NCI-H1092 treated with DMSO at 0.1 percent for 48 hours (cell line): ENCODE data around the gene PCDHGA2.
"Not testable (repeated sequence)": the region's sequence is repeated elsewhere in the genome, so short reads cannot be mapped to it uniquely, and the experiment has no call there.

Source experiments
- DNase-seq: peaks from one replicate; lab custom pipeline; 2025; lab: John Stamatoyannopoulos, UW

The PCDHGA2 gene

GRCh38 chr5:141338538-141339306 lies at the start of gene PCDHGA2:
Gene PCDHGA2 (plus strand): TSS chr5:141338760.
- no peak for DNase-seq

GRCh38 chr5:141298376-141298775 lies 40.2 kb upstream of the PCDHGA2 start:
- no peak for DNase-seq

- DNase-seq = no peak
Measured at GRCh38 chr5:141303756-141304155, 34.8 kb upstream of the PCDHGA2 start, which contains the start of gene SLC25A2. Gene SLC25A2 (minus strand): TSS chr5:141304049. CDS start chr5:141303865, 184 bp downstream.

- DNase-seq = no peak
Measured at GRCh38 chr5:141306630-141307029, 31.9 kb upstream of the PCDHGA2 start.

GRCh38 chr5:141313711-141314110 lies 24.8 kb upstream of the PCDHGA2 start:
- DNase-seq = no peak

- not testable (repeated sequence) for DNase-seq
Measured at GRCh38 chr5:141316963-141317362, 21.6 kb upstream of the PCDHGA2 start.

- no peak for DNase-seq
Measured at GRCh38 chr5:141319202-141319601, 19.4 kb upstream of the PCDHGA2 start.

- no peak for DNase-seq
Measured at GRCh38 chr5:141319699-141320098, 18.9 kb upstream of the PCDHGA2 start.

GRCh38 chr5:141320225-141321169 lies 18.1 kb upstream of the PCDHGA2 start, which contains the start of gene TAF7:
Gene TAF7 (minus strand): TSS chr5:141320784. CDS start chr5:141320044, 740 bp downstream.
- peak; percentile 82 for DNase-seq

GRCh38 chr5:141322261-141322660 lies 16.3 kb upstream of the PCDHGA2 start:
- no peak for DNase-seq

- no peak for DNase-seq
Measured at GRCh38 chr5:141326088-141326854, 12.3 kb upstream of the PCDHGA2 start.

- DNase-seq = no peak
Measured at GRCh38 chr5:141328231-141328630, 10.3 kb upstream of the PCDHGA2 start.

- no peak for DNase-seq
Measured at GRCh38 chr5:141330299-141331080, 8.1 kb upstream of the PCDHGA2 start, which contains the start of gene PCDHGA1. Gene PCDHGA1 (plus strand): TSS chr5:141330514.

- DNase-seq = not testable (repeated sequence)
Measured at GRCh38 chr5:141332571-141332970, 6.0 kb upstream of the PCDHGA2 start.

GRCh38 chr5:141340781-141341354 lies 2.3 kb downstream of the PCDHGA2 start:
- not testable (repeated sequence) for DNase-seq

GRCh38 chr5:141342773-141343172 lies 4.2 kb downstream of the PCDHGA2 start:
- DNase-seq = no peak

GRCh38 chr5:141343242-141343952 lies 4.8 kb downstream of the PCDHGA2 start, which contains the start of gene PCDHGA3:
Gene PCDHGA3 (plus strand): TSS chr5:141343829. CDS start chr5:141344034, 205 bp downstream.
- DNase-seq = no peak

- no peak for DNase-seq
Measured at GRCh38 chr5:141343953-141344463, 5.4 kb downstream of the PCDHGA2 start.

GRCh38 chr5:141345327-141345726 lies 6.8 kb downstream of the PCDHGA2 start:
- DNase-seq = no peak
